ENCODE data around the gene IMPDH2. TPM values are rescaled to one million over a fixed set of nuclear protein-coding genes. Genes with fewer than 3 reads are reported as not detected.

The IMPDH2 gene
- total and polyA plus RNA-seq, 10 of the 15 experiments (the other 5 are each of a cell fraction or from before 2014, with no cell fraction given): 190 to 424 (median 345) TPM

DNA sequence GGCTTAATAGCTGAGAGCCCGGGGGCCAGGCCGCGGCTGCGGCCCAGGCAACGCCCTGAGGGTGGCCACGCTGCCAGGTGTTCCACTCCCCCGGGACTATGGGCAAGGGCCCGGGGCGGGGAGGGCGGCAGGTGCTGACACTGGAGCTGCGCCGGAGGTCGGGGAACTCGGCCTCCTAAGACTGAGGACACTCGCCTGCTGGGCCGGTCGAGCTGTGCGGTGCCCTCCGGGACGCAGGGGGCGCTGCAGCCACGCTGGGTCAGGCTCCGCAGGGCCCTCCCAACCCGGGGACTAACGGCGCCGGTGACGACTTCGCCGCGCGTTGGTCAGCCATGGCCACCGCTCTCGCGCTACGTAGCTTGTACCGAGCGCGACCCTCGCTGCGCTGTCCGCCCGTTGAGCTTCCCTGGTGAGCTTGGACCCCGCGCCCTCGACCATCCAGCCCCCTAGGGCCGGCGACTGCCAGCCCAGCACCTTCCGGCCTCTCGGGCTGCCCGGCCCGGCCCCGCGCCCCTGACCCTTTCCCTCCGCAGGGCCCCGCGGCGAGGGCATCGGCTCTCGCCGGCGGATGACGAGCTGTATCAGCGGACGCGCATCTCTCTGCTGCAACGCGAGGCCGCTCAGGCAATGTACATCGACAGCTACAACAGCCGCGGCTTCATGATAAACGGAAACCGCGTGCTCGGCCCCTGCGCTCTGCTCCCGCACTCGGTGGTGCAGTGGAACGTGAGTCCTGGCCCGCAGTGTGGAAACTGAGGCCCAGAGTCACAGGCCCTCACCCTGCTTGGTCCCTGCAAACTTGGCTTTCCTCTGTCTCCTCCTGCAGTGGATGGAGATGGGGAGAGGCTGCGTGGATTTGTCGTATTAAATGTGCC, 7.1 kb downstream of the IMPDH2 start, which contains the start of gene NDUFAF3 (continued):
- TF ChIP-seq MTA2 (IDR thresholded peaks at IDR 0.05; ENCODE audit: low read depth) (no peak), ZNF217 (IDR thresholded peaks at IDR 0.05) (peak; percentile 73; the same call in 1 of the 2 replicates), CHD4 (IDR thresholded peaks at IDR 0.05) (no peak), MYB (IDR thresholded peaks at IDR 0.05; ENCODE audit: borderline replicate concordance, low read depth, low read length) (0 out of 2 replicates have a peak, but pooled peaks have one; percentile 10), PAX5 (IDR thresholded peaks at IDR 0.05; ENCODE audit: borderline replicate concordance, low read depth, low read length) (peak; percentile 27; the same call in 1 of the 2 replicates), LARP7 (IDR thresholded peaks at IDR 0.05) (peak; percentile 96), RUNX3 (IDR thresholded peaks at IDR 0.05; ENCODE audit: low read length) (no peak), MTA3 (IDR thresholded peaks at IDR 0.05; ENCODE audit: borderline replicate concordance, low read length) (no peak), BCL3 (IDR thresholded peaks at IDR 0.05; ENCODE audit: borderline replicate concordance, insufficient read depth, low read depth, low read length, poor library complexity, severe bottlenecking) (no peak), CEBPB (IDR thresholded peaks at IDR 0.05; ENCODE audit: borderline replicate concordance in 1 of 2, low read depth in 2 of 2, low read length in 2 of 2) (no peak), NR2C1 (IDR thresholded peaks at IDR 0.05) (peak; percentile 48; the same call in 1 of the 2 replicates), ZNF592 (IDR thresholded peaks at IDR 0.05) (0 out of 2 replicates have a peak, but pooled peaks have one; percentile 39), RB1 (IDR thresholded peaks at IDR 0.05; ENCODE audit: borderline replicate concordance) (0 out of 2 replicates have a peak, but pooled peaks have one; percentile 62), JUNB (IDR thresholded peaks at IDR 0.05) (no peak), TCF12 (IDR thresholded peaks at IDR 0.05; ENCODE audit: low read depth, low read length) (peak; percentile 97), MXI1 (IDR thresholded peaks at IDR 0.05; ENCODE audit: low read depth, low read length) (peak; percentile 53; the same call in 1 of the 2 replicates), USF1 (IDR thresholded peaks at IDR 0.05; ENCODE audit: borderline replicate concordance, extremely low read length, insufficient read depth, low read depth, low read length) (no peak), KDM1A (IDR thresholded peaks at IDR 0.05; ENCODE audit: borderline replicate concordance) (no peak)
- TF ChIP-seq, protein P1, sequence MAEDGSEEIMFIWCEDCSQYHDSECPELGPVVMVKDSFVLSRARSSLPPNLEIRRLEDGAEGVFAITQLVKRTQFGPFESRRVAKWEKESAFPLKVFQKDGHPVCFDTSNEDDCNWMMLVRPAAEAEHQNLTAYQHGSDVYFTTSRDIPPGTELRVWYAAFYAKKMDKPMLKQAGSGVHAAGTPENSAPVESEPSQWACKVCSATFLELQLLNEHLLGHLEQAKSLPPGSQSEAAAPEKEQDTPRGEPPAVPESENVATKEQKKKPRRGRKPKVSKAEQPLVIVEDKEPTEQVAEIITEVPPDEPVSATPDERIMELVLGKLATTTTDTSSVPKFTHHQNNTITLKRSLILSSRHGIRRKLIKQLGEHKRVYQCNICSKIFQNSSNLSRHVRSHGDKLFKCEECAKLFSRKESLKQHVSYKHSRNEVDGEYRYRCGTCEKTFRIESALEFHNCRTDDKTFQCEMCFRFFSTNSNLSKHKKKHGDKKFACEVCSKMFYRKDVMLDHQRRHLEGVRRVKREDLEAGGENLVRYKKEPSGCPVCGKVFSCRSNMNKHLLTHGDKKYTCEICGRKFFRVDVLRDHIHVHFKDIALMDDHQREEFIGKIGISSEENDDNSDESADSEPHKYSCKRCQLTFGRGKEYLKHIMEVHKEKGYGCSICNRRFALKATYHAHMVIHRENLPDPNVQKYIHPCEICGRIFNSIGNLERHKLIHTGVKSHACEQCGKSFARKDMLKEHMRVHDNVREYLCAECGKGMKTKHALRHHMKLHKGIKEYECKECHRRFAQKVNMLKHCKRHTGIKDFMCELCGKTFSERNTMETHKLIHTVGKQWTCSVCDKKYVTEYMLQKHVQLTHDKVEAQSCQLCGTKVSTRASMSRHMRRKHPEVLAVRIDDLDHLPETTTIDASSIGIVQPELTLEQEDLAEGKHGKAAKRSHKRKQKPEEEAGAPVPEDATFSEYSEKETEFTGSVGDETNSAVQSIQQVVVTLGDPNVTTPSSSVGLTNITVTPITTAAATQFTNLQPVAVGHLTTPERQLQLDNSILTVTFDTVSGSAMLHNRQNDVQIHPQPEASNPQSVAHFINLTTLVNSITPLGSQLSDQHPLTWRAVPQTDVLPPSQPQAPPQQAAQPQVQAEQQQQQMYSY (CRISPR knock-in tag; IDR thresholded peaks at IDR 0.05): no peak

Data from GM12878 (cell line).